ENCODE results near the gene MISP. TPM values are rescaled to one million over a fixed set of nuclear protein-coding genes. Genes with fewer than 3 reads are reported as not detected.

MISP gene
- total and polyA plus RNA-seq, 9 of the 15 experiments (the other 6 are each of a cell fraction or from before 2014, with no cell fraction given), result 0.04 to 0.29 (median 0.05) TPM; not detected in 5

DNA sequence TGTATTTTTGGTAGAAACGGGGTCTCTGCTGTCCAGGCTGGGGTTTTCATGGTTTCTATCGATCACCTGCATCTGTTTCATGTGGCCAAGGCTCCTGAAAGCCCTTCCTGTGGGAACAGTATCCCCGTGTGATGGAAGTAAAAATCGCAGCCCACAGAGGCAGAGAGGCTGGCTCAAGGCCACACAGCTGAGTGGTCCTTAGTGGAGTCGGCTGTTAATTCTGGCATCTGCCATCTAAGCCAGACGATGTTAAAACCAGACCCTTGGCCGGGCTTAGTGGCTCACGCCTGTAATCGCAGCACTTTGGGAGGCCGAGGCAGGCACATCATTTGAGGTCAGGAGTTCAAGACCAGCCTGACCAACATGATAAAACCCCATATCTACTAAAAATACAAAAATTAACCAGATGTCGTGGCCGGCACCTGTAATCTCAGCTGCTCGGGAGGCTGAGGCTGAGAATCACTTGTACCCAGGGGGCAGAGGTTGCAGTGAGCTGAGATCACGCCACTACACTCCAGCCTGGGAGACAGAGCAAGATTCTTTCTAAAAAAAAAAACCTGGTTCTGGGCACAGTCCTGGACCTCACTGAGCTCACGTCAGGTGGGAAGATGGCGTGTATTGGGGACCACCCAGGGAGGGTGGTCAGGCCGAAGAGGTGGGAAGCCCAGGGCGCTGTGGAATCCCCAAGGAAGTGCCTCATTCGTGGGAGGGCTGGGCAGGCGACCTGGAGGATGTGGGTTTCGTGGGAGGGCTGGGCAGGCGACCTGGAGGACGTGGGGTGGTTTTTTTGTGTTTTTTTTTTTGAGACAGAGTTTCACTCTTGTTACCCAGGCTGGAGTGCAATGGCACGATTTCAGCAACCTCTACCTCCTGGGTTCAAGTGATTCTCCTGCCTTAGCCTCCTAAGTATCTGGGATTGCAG lies 18.5 kb upstream of the MISP start:
- H3K36me3 ChIP-seq (ENCODE audit: control insufficient read depth, insufficient read depth, low read length), result no peaks in the 10 kb centered on the region
- ATAC-seq (no peak), DNase-seq (ENCODE audit: extremely low read depth in 1 of 4, low spot score in 3 of 4) (no peak), FAIRE-seq (peak; percentile 19)
- H3K4me1 ChIP-seq (replicated peaks in 1 of 2; ENCODE audit: control insufficient read depth in 2 of 2, insufficient read depth in 2 of 2, low read length in 2 of 2), result peaks cover 0 to 64% of the 10 kb centered on the region in 2 experiments; a peak in 2 of 5 replicates
- in situ Hi-C loops (cut with MboI) (loop anchor here (5.0 kb wide), 1 partner anchor 65 kb away; no protein-coding TSS in a partner anchor), intact Hi-C loops (cut with micrococcal nuclease) (loop anchor here (10.0 kb wide), 1 partner anchor 148 kb away; the partner anchor contains the start of gene HCN2)
- no peak overlapping the region for H3K4me3 ChIP-seq
- POLR2A ChIA-PET, result no interaction called here
- no peaks in the 10 kb centered on the region for H3K27me3 ChIP-seq (ENCODE audit: control insufficient read depth in 2 of 2, insufficient read depth in 2 of 2, low read length in 2 of 2)
- H3K9me3 ChIP-seq (replicated peaks; ENCODE audit: control insufficient read depth, insufficient read depth, low read depth, low read length), result no peaks in the 10 kb centered on the region
- no peak overlapping the region for H3K4me2 ChIP-seq (ENCODE audit: insufficient read depth, low read length)
- no peaks in the 10 kb centered on the region for H3K9me1 ChIP-seq (ENCODE audit: control insufficient read depth, insufficient read depth, low read length)
- H3K27ac ChIP-seq (ENCODE audit: extremely low read depth, low read depth, low read length), result no peak overlapping the region
- CTCF ChIA-PET (ENCODE audit: low intra/inter-chr PET ratio), result interaction anchor here (0.6 to 2.5 kb wide), 2 partner anchors 67 to 188 kb away, joined by 6 to 19 read pairs; no protein-coding TSS in a partner anchor
- WGBS (ENCODE audit: insufficient coverage, low coverage, missing lambda C conversion rate), result 28% methylated on average over 24 of the region's 24 CpGs
- no peak overlapping the region for H3K9ac ChIP-seq (ENCODE audit: insufficient read depth in 1 of 2, low read depth in 2 of 2, low read length in 2 of 2)
- BruUV-seq (replicated peaks), result no TSS peak
- H4K20me1 ChIP-seq (replicated peaks; ENCODE audit: control insufficient read depth, insufficient read depth, low read length), result no peaks in the 10 kb centered on the region
- no peaks in the 10 kb centered on the region for H3K79me2 ChIP-seq (ENCODE audit: control insufficient read depth, insufficient read depth, low read length)
- TF ChIP-seq CBFA2T2 (conservative IDR thresholded peaks at IDR 0.05), result peak; percentile 38
- TF ChIP-seq KDM1A (IDR thresholded peaks at IDR 0.05), result peak; percentile 59 to 60; a peak in 3 of 4 replicates
- TF ChIP-seq NBN (IDR thresholded peaks at IDR 0.05; ENCODE audit: low read depth), result no peak
- no peak for TF ChIP-seq MTF1 (CRISPR knock-in tag; IDR thresholded peaks at IDR 0.05; ENCODE audit: borderline replicate concordance)
- TF ChIP-seq, protein P1, sequence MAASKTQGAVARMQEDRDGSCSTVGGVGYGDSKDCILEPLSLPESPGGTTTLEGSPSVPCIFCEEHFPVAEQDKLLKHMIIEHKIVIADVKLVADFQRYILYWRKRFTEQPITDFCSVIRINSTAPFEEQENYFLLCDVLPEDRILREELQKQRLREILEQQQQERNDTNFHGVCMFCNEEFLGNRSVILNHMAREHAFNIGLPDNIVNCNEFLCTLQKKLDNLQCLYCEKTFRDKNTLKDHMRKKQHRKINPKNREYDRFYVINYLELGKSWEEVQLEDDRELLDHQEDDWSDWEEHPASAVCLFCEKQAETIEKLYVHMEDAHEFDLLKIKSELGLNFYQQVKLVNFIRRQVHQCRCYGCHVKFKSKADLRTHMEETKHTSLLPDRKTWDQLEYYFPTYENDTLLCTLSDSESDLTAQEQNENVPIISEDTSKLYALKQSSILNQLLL (CRISPR knock-in tag; IDR thresholded peaks at IDR 0.05; ENCODE audit: borderline replicate concordance), result no peak
- peak; percentile 70 for TF ChIP-seq CBFA2T3 (IDR thresholded peaks at IDR 0.05)
- TF ChIP-seq FOXA1 (IDR thresholded peaks at IDR 0.05; ENCODE audit: borderline replicate concordance), result no peak
- no peak for TF ChIP-seq SMARCB1 (IDR thresholded peaks at IDR 0.05; ENCODE audit: insufficient read length, low read depth)
- no peak overlapping the region for H2AFZ ChIP-seq (ENCODE audit: low read depth, low read length)
